ENCODE results near the gene KDM2A. TPM values are rescaled to one million over a fixed set of nuclear protein-coding genes. Genes with fewer than 3 reads are reported as not detected.

The KDM2A gene
- polyA plus RNA-seq, 2 of the 4 experiments (the other 2 are of a cell fraction) = 34.5 to 42.8 TPM

GRCh38 chr11:67291481-67292381, 172.7 kb downstream of the KDM2A start:
- DNase-seq (ENCODE audit: low read depth in 1 of 2, low spot score in 1 of 2) (no peak), ATAC-seq (no peak), FAIRE-seq (no peak)
- Histone ChIP-seq H3K4me1 (peaks cover 19% of the 10 kb centered on the region), H3K27ac (no peak overlapping the region), H3K9me3 (peaks cover 18% of the 10 kb centered on the region), H3K4me2 (no peak overlapping the region), H3K4me3 (no peak overlapping the region)
- POLR2A ChIA-PET = interaction anchor here (0.7 kb wide), 1 partner anchor 12 kb away, joined by 3 read pairs; the partner anchor contains the start of gene SSH3
- WGBS (ENCODE audit: missing lambda C conversion rate) = 99% methylated on average over 27 of the region's 33 CpGs
- CTCF ChIA-PET = interaction anchor here (0.6 to 3.5 kb wide), 9 partner anchors 10 to 176 kb away, joined by 3 to 14 read pairs (median 6); partner anchors contain the start of genes PPP1CA and SSH3
- TF ChIP-seq CHD4 (IDR thresholded peaks at IDR 0.05; ENCODE audit: borderline replicate concordance) (no peak), MYC (IDR thresholded peaks at IDR 0.05; ENCODE audit: borderline replicate concordance, low read length) (no peak), PHF8 (IDR thresholded peaks at IDR 0.05; ENCODE audit: borderline replicate concordance, low read depth) (no peak), ZC3H11A (IDR thresholded peaks at IDR 0.05) (no peak), HOXB13 (CRISPR knock-in tag; IDR thresholded peaks at IDR 0.05; ENCODE audit: low read depth) (no peak), TFCP2L1 (CRISPR knock-in tag; IDR thresholded peaks at IDR 0.05) (no peak), POLR2AphosphoS2 (conservative IDR thresholded peaks at IDR 0.05; ENCODE audit: low read length) (no peak), SMC3 (IDR thresholded peaks at IDR 0.05) (no peak)
- TF ChIP-seq, protein P1, sequence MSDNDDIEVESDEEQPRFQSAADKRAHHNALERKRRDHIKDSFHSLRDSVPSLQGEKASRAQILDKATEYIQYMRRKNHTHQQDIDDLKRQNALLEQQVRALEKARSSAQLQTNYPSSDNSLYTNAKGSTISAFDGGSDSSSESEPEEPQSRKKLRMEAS (IDR thresholded peaks at IDR 0.05) = no peak

GRCh38 chr11:67292671-67293070, 173.6 kb downstream of the KDM2A start:
- TF ChIP-seq, protein P2, sequence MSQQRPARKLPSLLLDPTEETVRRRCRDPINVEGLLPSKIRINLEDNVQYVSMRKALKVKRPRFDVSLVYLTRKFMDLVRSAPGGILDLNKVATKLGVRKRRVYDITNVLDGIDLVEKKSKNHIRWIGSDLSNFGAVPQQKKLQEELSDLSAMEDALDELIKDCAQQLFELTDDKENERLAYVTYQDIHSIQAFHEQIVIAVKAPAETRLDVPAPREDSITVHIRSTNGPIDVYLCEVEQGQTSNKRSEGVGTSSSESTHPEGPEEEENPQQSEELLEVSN (IDR thresholded peaks at IDR 0.05; ENCODE audit: borderline replicate concordance, low read depth) = no peak
- peaks cover 18% of the 10 kb centered on the region for H3K9me3 ChIP-seq
- no peak for FAIRE-seq
- 50% methylated on average over 3 of the region's 3 CpGs for WGBS (ENCODE audit: missing lambda C conversion rate)
- peaks cover 15% of the 10 kb centered on the region for H3K4me1 ChIP-seq
- POLR2A ChIA-PET = no interaction called here
- DNase-seq (ENCODE audit: low read depth in 1 of 2, low spot score in 1 of 2) = no peak
- no peak for ATAC-seq
- no peak overlapping the region for H3K27ac ChIP-seq
- CTCF ChIA-PET = interaction anchor here (0.7 to 3.5 kb wide), 3 partner anchors 15 to 109 kb away, joined by 3 to 13 read pairs (median 6); partner anchors contain the start of gene PPP1CA
- no peak overlapping the region for H3K4me2 ChIP-seq
- H3K4me3 ChIP-seq = no peak overlapping the region

DNA sequence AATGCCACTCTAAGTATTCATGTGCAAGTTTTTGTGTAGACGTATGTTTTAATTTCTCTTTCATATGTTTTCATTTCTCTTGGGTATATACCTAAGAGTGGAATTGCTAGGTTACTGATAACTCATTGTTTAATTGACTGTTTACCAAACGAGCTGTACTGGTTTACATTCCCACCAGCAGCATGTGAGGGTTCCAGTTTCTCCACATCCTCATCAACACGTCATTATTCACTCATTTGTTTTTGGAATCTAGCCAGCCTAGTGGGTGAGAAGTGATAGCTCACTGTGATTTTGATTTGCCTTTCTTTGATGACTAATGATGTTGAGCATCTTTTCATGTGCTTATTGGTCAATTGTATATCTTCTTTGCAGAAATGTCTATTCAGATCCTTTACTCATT, 174.0 kb downstream of the KDM2A start:
- DNase-seq (ENCODE audit: low read depth in 1 of 2, low spot score in 1 of 2) (no peak), ATAC-seq (no peak), FAIRE-seq (no peak)
- Histone ChIP-seq H3K4me1 (peaks cover 11% of the 10 kb centered on the region), H3K27ac (no peak overlapping the region), H3K9me3 (peaks cover 18% of the 10 kb centered on the region), H3K4me2 (no peak overlapping the region), H3K4me3 (no peak overlapping the region)
- WGBS (ENCODE audit: missing lambda C conversion rate) = 70% methylated on average over 3 of the region's 3 CpGs
- CTCF ChIA-PET = interaction anchor here (1.6 to 3.5 kb wide), 4 partner anchors 12 to 31 kb away, joined by 6 to 13 read pairs (median 10); no protein-coding TSS in a partner anchor
- TF ChIP-seq KDM5A (IDR thresholded peaks at IDR 0.05) (no peak), HDAC2 (IDR thresholded peaks at IDR 0.05) (no peak), POLR2A (IDR thresholded peaks at IDR 0.05; ENCODE audit: low read length) (no peak), KDM1A (IDR thresholded peaks at IDR 0.05; ENCODE audit: low read depth) (no peak), ZNF302 (CRISPR knock-in tag; IDR thresholded peaks at IDR 0.05) (no peak), BHLHE40 (IDR thresholded peaks at IDR 0.05; ENCODE audit: low read depth, low read length) (no peak), NFE2L2 (conservative IDR thresholded peaks at IDR 0.05; ENCODE audit: low read length) (no peak), CEBPB (IDR thresholded peaks at IDR 0.05) (no peak)
- TF ChIP-seq, protein P3, sequence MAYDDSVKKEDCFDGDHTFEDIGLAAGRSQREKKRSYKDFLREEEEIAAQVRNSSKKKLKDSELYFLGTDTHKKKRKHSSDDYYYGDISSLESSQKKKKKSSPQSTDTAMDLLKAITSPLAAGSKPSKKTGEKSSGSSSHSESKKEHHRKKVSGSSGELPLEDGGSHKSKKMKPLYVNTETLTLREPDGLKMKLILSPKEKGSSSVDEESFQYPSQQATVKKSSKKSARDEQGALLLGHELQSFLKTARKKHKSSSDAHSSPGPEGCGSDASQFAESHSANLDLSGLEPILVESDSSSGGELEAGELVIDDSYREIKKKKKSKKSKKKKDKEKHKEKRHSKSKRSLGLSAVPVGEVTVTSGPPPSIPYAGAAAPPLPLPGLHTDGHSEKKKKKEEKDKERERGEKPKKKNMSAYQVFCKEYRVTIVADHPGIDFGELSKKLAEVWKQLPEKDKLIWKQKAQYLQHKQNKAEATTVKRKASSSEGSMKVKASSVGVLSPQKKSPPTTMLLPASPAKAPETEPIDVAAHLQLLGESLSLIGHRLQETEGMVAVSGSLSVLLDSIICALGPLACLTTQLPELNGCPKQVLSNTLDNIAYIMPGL (CRISPR knock-in tag; IDR thresholded peaks at IDR 0.05; ENCODE audit: borderline replicate concordance) = no peak
- POLR2A ChIA-PET = no interaction called here
